Suprapubic skin (tissue), 4 donors: ENCODE results near the gene TRIM28. TPM values are rescaled to one million over a fixed set of nuclear protein-coding genes. Genes with fewer than 3 reads are reported as not detected.

Experiments used
- DNase-seq, 2 donors: peaks; one replicate each; pipeline ENCODE4 v3.0.0-alpha.2; 2019; ENCODE audit warnings: low spot score in 2 of 2
- H3K27ac ChIP-seq: fragments of 200-600 bp; sonication (generic); one replicate; pipeline ENCODE4 v1.5.1; 2019
- H3K27me3 ChIP-seq: fragments of 200-600 bp; sonication (generic); one replicate; pipeline ENCODE4 v1.5.1; 2019
- H3K36me3 ChIP-seq: fragments of 200-600 bp; sonication (generic); one replicate; pipeline ENCODE4 v1.5.1; 2019
- H3K4me1 ChIP-seq: fragments of 200-600 bp; sonication (generic); one replicate; pipeline ENCODE4 v1.5.1; 2019
- H3K4me3 ChIP-seq: fragments of 200-600 bp; sonication (generic); one replicate; pipeline ENCODE4 v1.5.1; 2019; ENCODE audit warnings: mild to moderate bottlenecking
- H3K9me3 ChIP-seq: fragments of 200-600 bp; sonication (generic); one replicate; pipeline ENCODE4 v1.5.1; 2019
- EP300 ChIP-seq: sonication (generic); formaldehyde crosslinking; IDR thresholded peaks from one replicate; pipeline ENCODE4 v1.6.1; 2017; ENCODE audit warnings: antibody characterized with exemption
- POLR2A ChIP-seq, 2 donors: fragments of 450-650 bp; IDR thresholded peaks; one replicate each; pipeline ENCODE4 v1.6.1; 2017; ENCODE audit warnings: antibody characterized with exemption in 2 of 2, mild to moderate bottlenecking in 2 of 2, moderate library complexity in 2 of 2
- POLR2AphosphoS5 ChIP-seq, 3 donors: sonication (generic); formaldehyde crosslinking; IDR thresholded peaks; one replicate each; pipeline ENCODE4 v1.6.1; 2017; ENCODE audit warnings: antibody characterized with exemption in 3 of 3
- WGBS: methylation state at CpG from one replicate; pipeline ENCODE4 v1.1.5; 2018; 5-methylcytosine and 5-hydroxymethylcytosine counted together
- total RNA-seq, 4 donors: library from RNA; depleted of rRNA; stranded (reverse); fragments of >200 nt; gene quantifications; one replicate each; pipeline ENCODE4 v1.1.0, GENCODE V29; 2016
- TF ChIP-seq, protein P1 (sequence below), 2 donors: fragments of 200-600 bp in 1 of 2; fragments of 450-650 bp in 1 of 2; sonication (generic) in 1 of 2; IDR thresholded peaks; one replicate each; pipeline ENCODE4 v1.5.1; 2016 to 2019; ENCODE audit warnings: antibody characterized with exemption in 2 of 2, mild to moderate bottlenecking in 1 of 2, moderate library complexity in 1 of 2

TRIM28 gene
- total RNA-seq, 4 donors from 2014 or later: 334 to 395 (median 360) TPM

GRCh38 chr19:58509731-58510083 lies 34.2 kb upstream of the TRIM28 start:
- peaks cover 13% of the 10 kb centered on the region for H3K4me1 ChIP-seq
- no peak overlapping the region for H3K27ac ChIP-seq
- H3K27me3 ChIP-seq: no peaks in the 10 kb centered on the region
- no peaks in the 10 kb centered on the region for H3K36me3 ChIP-seq
- DNase-seq: no peak
- H3K9me3 ChIP-seq: no peaks in the 10 kb centered on the region
- H3K4me3 ChIP-seq: no peak overlapping the region
- TF ChIP-seq, protein P1, sequence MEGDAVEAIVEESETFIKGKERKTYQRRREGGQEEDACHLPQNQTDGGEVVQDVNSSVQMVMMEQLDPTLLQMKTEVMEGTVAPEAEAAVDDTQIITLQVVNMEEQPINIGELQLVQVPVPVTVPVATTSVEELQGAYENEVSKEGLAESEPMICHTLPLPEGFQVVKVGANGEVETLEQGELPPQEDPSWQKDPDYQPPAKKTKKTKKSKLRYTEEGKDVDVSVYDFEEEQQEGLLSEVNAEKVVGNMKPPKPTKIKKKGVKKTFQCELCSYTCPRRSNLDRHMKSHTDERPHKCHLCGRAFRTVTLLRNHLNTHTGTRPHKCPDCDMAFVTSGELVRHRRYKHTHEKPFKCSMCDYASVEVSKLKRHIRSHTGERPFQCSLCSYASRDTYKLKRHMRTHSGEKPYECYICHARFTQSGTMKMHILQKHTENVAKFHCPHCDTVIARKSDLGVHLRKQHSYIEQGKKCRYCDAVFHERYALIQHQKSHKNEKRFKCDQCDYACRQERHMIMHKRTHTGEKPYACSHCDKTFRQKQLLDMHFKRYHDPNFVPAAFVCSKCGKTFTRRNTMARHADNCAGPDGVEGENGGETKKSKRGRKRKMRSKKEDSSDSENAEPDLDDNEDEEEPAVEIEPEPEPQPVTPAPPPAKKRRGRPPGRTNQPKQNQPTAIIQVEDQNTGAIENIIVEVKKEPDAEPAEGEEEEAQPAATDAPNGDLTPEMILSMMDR (IDR thresholded peaks at IDR 0.05): no peak
- no peak for TF ChIP-seq POLR2A (IDR thresholded peaks at IDR 0.05)
- no peak for TF ChIP-seq EP300
- TF ChIP-seq POLR2AphosphoS5 (IDR thresholded peaks at IDR 0.05): no peak
- WGBS: 76% methylated on average over 11 of the region's 11 CpGs

GRCh38 chr19:58510084-58510862 lies 33.6 kb upstream of the TRIM28 start:
- Histone ChIP-seq H3K36me3 (no peaks in the 10 kb centered on the region), H3K27me3 (no peaks in the 10 kb centered on the region), H3K27ac (no peak overlapping the region), H3K4me1 (peaks cover 19% of the 10 kb centered on the region), H3K4me3 (no peak overlapping the region), H3K9me3 (no peaks in the 10 kb centered on the region)
- no peak for DNase-seq
- 73% methylated on average over 8 of the region's 8 CpGs for WGBS
- TF ChIP-seq EP300: no peak

GRCh38 chr19:58511353-58512208 lies 32.3 kb upstream of the TRIM28 start, which contains the start of gene SLC27A5:
Gene SLC27A5 (minus strand): TSS chr19:58511992. CDS start chr19:58511955, 37 bp downstream.
- Histone ChIP-seq H3K4me3 (no peak within 1 kb of the TSS), H3K36me3 (peaks cover 12% of the 10 kb centered on the region), H3K9me3 (no peaks in the 10 kb centered on the region), H3K27me3 (no peaks in the 10 kb centered on the region), H3K4me1 (peaks cover 31% of the 10 kb centered on the region), H3K27ac (no peak within 1 kb of the TSS)
- TF ChIP-seq, protein P1 (IDR thresholded peaks at IDR 0.05): no peak
- no peak for TF ChIP-seq POLR2AphosphoS5 (IDR thresholded peaks at IDR 0.05)
- TF ChIP-seq EP300: no peak
- no peak for TF ChIP-seq POLR2A (IDR thresholded peaks at IDR 0.05)
- WGBS: 78% methylated on average over 6 of the region's 25 CpGs
- no peak for DNase-seq

- Histone ChIP-seq H3K4me1 (peaks cover 47% of the 10 kb centered on the region), H3K9me3 (no peaks in the 10 kb centered on the region), H3K36me3 (peaks cover 20% of the 10 kb centered on the region), H3K27me3 (no peaks in the 10 kb centered on the region), H3K4me3 (no peak overlapping the region), H3K27ac (peak overlapping the region; percentile 52)
- TF ChIP-seq, protein P1 (IDR thresholded peaks at IDR 0.05): no peak
- no peak for TF ChIP-seq EP300
- no peak for TF ChIP-seq POLR2AphosphoS5 (IDR thresholded peaks at IDR 0.05)
- TF ChIP-seq POLR2A (IDR thresholded peaks at IDR 0.05): no peak
- no peak for DNase-seq
- WGBS: 94% methylated on average over 5 of the region's 10 CpGs
Measured at GRCh38 chr19:58513213-58513693, 30.6 kb upstream of the TRIM28 start.

GRCh38 chr19:58513694-58514563 lies 29.9 kb upstream of the TRIM28 start:
- peak overlapping the region; percentile 52 for H3K27ac ChIP-seq

More at GRCh38 chr19:58513694-58514563, 29.9 kb upstream of the TRIM28 start:
- Histone ChIP-seq H3K4me1 (peaks cover 53% of the 10 kb centered on the region), H3K4me3 (peak overlapping the region; percentile 42), H3K27me3 (no peaks in the 10 kb centered on the region), H3K9me3 (no peaks in the 10 kb centered on the region), H3K36me3 (peaks cover 20% of the 10 kb centered on the region)
- no peak for TF ChIP-seq POLR2A (IDR thresholded peaks at IDR 0.05)
- TF ChIP-seq, protein P1 (IDR thresholded peaks at IDR 0.05): peak; percentile 84 to 97
- TF ChIP-seq POLR2AphosphoS5 (IDR thresholded peaks at IDR 0.05): peak in 1 of 3 donors; percentile 74
- no peak for TF ChIP-seq EP300
- WGBS: 17% methylated on average over 36 of the region's 66 CpGs
- peak; percentile 91 for DNase-seq
